Endothelial cell (in vitro differentiated cells): ENCODE data around the gene ZMIZ1. TPM values are rescaled to one million over a fixed set of nuclear protein-coding genes. Genes with fewer than 3 reads are reported as not detected.

Experiments
- DNase-seq: peaks from one replicate; pipeline ENCODE4 v3.0.0; 2021; ENCODE audit warnings: low spot score
- H3K27ac Mint-ChIP-seq: one replicate; pipeline ENCODE4 v1.8.0; 2021; ENCODE audit warnings: mixed read lengths, inconsistent platforms; ENCODE audit not compliant: unreplicated experiment
- H3K27me3 Mint-ChIP-seq: one replicate; pipeline ENCODE4 v1.8.0; 2021; ENCODE audit warnings: mild to moderate bottlenecking, moderate library complexity, mixed read lengths, inconsistent platforms; ENCODE audit not compliant: unreplicated experiment
- H3K36me3 Mint-ChIP-seq: one replicate; pipeline ENCODE4 v1.8.0; 2021; ENCODE audit warnings: mild to moderate bottlenecking, low read depth, mixed read lengths, inconsistent platforms; ENCODE audit not compliant: unreplicated experiment
- H3K4me1 Mint-ChIP-seq: one replicate; pipeline ENCODE4 v1.8.0; 2021; ENCODE audit warnings: mild to moderate bottlenecking, mixed read lengths, inconsistent platforms; ENCODE audit not compliant: unreplicated experiment
- H3K4me3 Mint-ChIP-seq: one replicate; pipeline ENCODE4 v1.8.0; 2021; ENCODE audit warnings: mild to moderate bottlenecking, mixed read lengths, inconsistent platforms; ENCODE audit not compliant: unreplicated experiment
- H3K9me3 Mint-ChIP-seq: one replicate; pipeline ENCODE4 v1.8.0; 2021; ENCODE audit warnings: mixed read lengths, inconsistent platforms; ENCODE audit not compliant: unreplicated experiment
- CTCF ChIP-seq: fragments of 200-600 bp; sonication (generic); IDR thresholded peaks from one replicate; pipeline ENCODE4 v1.5.0; 2021; ENCODE audit warnings: antibody characterized with exemption; ENCODE audit not compliant: unreplicated experiment
- total RNA-seq: library from RNA; stranded (reverse); fragmentation: NEBNext Ultra II Directional; extraction: Animal tissue kit (Norgen Biotek cat#: 25700); gene quantifications from one replicate; pipeline ENCODE4 v1.2.1, GENCODE V29; 2021; ENCODE audit not compliant: unreplicated experiment

ZMIZ1 gene
- total RNA-seq, 1 donor from 2014 or later, result 102 TPM

- Mint-ChIP-seq H3K4me1 (peaks cover 42% of the 10 kb centered on the region), H3K27me3 (peaks cover 10% of the 10 kb centered on the region), H3K4me3 (peak overlapping the region; percentile 99), H3K27ac (peak overlapping the region; percentile 92), H3K9me3 (no peaks in the 10 kb centered on the region), H3K36me3 (peaks cover 3% of the 10 kb centered on the region)
- DNase-seq, result peak; percentile 55
- no peak for TF ChIP-seq CTCF
These were observed 737 bp downstream of the ZMIZ1 start for GRCh38 chr10:79069325-79070080.

DNA sequence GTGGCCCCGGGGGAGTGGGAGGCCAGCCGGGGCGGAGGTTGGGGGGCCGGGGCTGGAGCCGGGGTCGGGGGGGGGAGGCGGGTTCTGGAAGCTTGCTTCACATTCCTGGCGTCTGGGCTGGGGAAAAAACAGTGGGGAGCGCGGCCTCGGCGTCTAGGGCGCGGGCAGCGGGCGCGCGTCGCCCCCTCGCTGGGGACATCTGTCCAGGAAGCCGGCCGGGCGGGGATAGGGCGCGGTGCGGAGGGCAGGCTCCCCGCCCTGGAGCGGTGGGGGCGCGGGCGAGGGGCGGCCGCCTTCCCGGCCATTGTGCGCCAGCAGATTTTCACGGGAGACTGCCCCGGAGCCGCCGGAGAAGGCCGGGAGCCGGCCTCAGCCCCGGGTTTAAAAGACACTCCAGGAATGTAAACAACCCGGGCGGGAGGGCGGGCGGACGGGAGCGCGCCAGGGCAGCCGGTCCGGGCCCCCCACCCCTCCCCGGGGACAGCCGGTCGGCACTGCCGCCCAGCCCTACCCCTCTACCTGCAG is 1.4 kb downstream of the ZMIZ1 start:
- no peak overlapping the region for H3K27ac Mint-ChIP-seq
- H3K27me3 Mint-ChIP-seq, result peaks cover 10% of the 10 kb centered on the region
- no peaks in the 10 kb centered on the region for H3K9me3 Mint-ChIP-seq
- DNase-seq, result peak; percentile 23
- H3K4me1 Mint-ChIP-seq, result peaks cover 42% of the 10 kb centered on the region
- no peak for TF ChIP-seq CTCF
- H3K36me3 Mint-ChIP-seq, result peaks cover 3% of the 10 kb centered on the region
- peak overlapping the region; percentile 99 for H3K4me3 Mint-ChIP-seq

GRCh38 chr10:79070606-79071395 is 2.0 kb downstream of the ZMIZ1 start:
- TF ChIP-seq CTCF, result no peak
- H3K27me3 Mint-ChIP-seq, result peaks cover 6% of the 10 kb centered on the region
- H3K9me3 Mint-ChIP-seq, result no peaks in the 10 kb centered on the region
- peak; percentile 37 for DNase-seq
- H3K27ac Mint-ChIP-seq, result no peak overlapping the region
- peak overlapping the region; percentile 89 for H3K4me3 Mint-ChIP-seq
- peaks cover 41% of the 10 kb centered on the region for H3K4me1 Mint-ChIP-seq
- H3K36me3 Mint-ChIP-seq, result peaks cover 3% of the 10 kb centered on the region

DNA sequence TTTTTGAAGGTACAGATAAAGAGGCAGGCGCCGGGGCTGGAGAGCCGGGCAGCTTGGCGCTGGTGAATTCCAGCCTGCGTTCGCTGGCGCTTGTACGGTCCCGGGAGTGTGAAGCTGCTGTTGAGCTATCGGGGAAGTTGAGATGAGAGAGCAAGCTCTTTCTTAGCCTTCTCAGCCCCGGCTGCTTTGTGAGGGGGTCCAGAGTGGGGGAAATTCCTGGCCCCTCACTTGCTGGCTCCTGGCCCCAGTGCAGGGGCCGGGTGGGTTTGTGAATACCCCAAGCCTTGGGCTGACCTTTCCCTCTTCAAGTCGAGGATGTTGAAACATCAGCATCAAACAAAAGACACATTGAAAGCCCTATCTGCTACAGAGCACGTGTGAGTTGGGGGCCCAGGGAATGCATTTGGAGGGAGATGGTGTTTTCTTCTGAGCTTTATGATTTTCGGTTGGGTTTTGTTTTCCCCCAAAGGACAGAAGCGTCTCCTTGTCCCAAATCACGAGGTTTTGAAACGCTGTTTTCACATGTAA is 2.7 kb downstream of the ZMIZ1 start:
- Mint-ChIP-seq H3K27ac (no peak overlapping the region), H3K4me3 (peak overlapping the region; percentile 89), H3K4me1 (peaks cover 42% of the 10 kb centered on the region), H3K9me3 (no peaks in the 10 kb centered on the region), H3K27me3 (peaks cover 6% of the 10 kb centered on the region), H3K36me3 (peaks cover 3% of the 10 kb centered on the region)
- DNase-seq, result no peak
- TF ChIP-seq CTCF, result no peak
